Left renal pelvis (tissue), 4 donors: ENCODE data around the gene BPGM. TPM values are rescaled to one million over a fixed set of nuclear protein-coding genes. Genes with fewer than 3 reads are reported as not detected.
"Not testable (repeated sequence)": the region's sequence is repeated elsewhere in the genome, so short reads cannot be mapped to it uniquely, and the experiment has no call there.

Source experiments
- DNase-seq, 4 donors: peaks; one replicate each; pipeline ENCODE4 v3.0.0-alpha.2; 2013; ENCODE audit warnings: low read depth in 4 of 4, low spot score in 3 of 4
- polyA plus RNA-seq, 4 donors: library from polyadenylated mRNA; unstranded; fragments of 120-200 nt; gene quantifications; one replicate each; pipeline ENCODE4 v1.2.1, GENCODE V29; 2013; ENCODE audit not compliant: insufficient read length in 4 of 4

Gene BPGM
- polyA plus RNA-seq, 4 donors = 40.2 to 72.0 (median 46.2) TPM

GRCh38 chr7:134630237-134630636, 16.4 kb upstream of the BPGM start:
- no peak for DNase-seq

- DNase-seq = no peak
Observed at GRCh38 chr7:134630893-134631292, 15.8 kb upstream of the BPGM start.

GRCh38 chr7:134632052-134632451, 14.6 kb upstream of the BPGM start:
- DNase-seq = no peak

GRCh38 chr7:134632937-134633540, 13.6 kb upstream of the BPGM start:
- no peak for DNase-seq

- DNase-seq = no peak
Observed at GRCh38 chr7:134636008-134636449, 10.6 kb upstream of the BPGM start.

- DNase-seq = no peak
Observed at GRCh38 chr7:134637441-134637840, 9.2 kb upstream of the BPGM start.

- DNase-seq = no peak
Observed at GRCh38 chr7:134637934-134638719, 8.5 kb upstream of the BPGM start.

- no peak for DNase-seq
Observed at GRCh38 chr7:134639061-134639460, 7.6 kb upstream of the BPGM start.

GRCh38 chr7:134639683-134640279, 6.9 kb upstream of the BPGM start:
- no peak for DNase-seq

GRCh38 chr7:134640842-134641715, 5.6 kb upstream of the BPGM start:
- no peak for DNase-seq

- DNase-seq = not testable (repeated sequence)
Observed at GRCh38 chr7:134641981-134642380, 4.7 kb upstream of the BPGM start.

- DNase-seq = no peak
Observed at GRCh38 chr7:134643131-134643530, 3.5 kb upstream of the BPGM start.

- DNase-seq = no peak
Observed at GRCh38 chr7:134645478-134645877, 1.2 kb upstream of the BPGM start.

- DNase-seq = no peak
Observed at GRCh38 chr7:134645935-134646334, 718 bp upstream of the BPGM start.

- no peak for DNase-seq
Observed at GRCh38 chr7:134648456-134648855, 1.8 kb downstream of the BPGM start.

- no peak for DNase-seq
Observed at GRCh38 chr7:134649226-134649775, 2.6 kb downstream of the BPGM start.

- no peak for DNase-seq
Observed at GRCh38 chr7:134651991-134652390, 5.3 kb downstream of the BPGM start.

GRCh38 chr7:134654104-134654775, 7.6 kb downstream of the BPGM start:
- no peak for DNase-seq

GRCh38 chr7:134657526-134657925, 10.9 kb downstream of the BPGM start:
- no peak for DNase-seq

GRCh38 chr7:134660242-134660785, 13.7 kb downstream of the BPGM start:
- DNase-seq = no peak
